ENCODE results near the gene AOAH. TPM values are rescaled to one million over a fixed set of nuclear protein-coding genes. Genes with fewer than 3 reads are reported as not detected.

Gene AOAH
- total RNA-seq, 4 donors from 2014 or later, result 0.93 to 20.5 (median 9.9) TPM

GRCh38 chr7:36752026-36752711 is 27.9 kb upstream of the AOAH start:
- WGBS, 2 donors (ENCODE audit: low coverage in 1 of 2), result 16 to 71% methylated on average over 1 to 2 of the region's 2 CpGs
- Histone ChIP-seq H3K9me3 (no peaks in the 10 kb centered on the region), H3K27ac (no peak overlapping the region), H3K4me3 (no peak overlapping the region), H3K36me3 (no peaks in the 10 kb centered on the region), H3K4me1 (no peaks in the 10 kb centered on the region), H3K27me3 (no peaks in the 10 kb centered on the region)
- TF ChIP-seq POLR2AphosphoS5 (IDR thresholded peaks at IDR 0.05) (no peak), EP300 (IDR thresholded peaks at IDR 0.05) (no peak), POLR2A (IDR thresholded peaks at IDR 0.05) (no peak)
- TF ChIP-seq, protein P1, sequence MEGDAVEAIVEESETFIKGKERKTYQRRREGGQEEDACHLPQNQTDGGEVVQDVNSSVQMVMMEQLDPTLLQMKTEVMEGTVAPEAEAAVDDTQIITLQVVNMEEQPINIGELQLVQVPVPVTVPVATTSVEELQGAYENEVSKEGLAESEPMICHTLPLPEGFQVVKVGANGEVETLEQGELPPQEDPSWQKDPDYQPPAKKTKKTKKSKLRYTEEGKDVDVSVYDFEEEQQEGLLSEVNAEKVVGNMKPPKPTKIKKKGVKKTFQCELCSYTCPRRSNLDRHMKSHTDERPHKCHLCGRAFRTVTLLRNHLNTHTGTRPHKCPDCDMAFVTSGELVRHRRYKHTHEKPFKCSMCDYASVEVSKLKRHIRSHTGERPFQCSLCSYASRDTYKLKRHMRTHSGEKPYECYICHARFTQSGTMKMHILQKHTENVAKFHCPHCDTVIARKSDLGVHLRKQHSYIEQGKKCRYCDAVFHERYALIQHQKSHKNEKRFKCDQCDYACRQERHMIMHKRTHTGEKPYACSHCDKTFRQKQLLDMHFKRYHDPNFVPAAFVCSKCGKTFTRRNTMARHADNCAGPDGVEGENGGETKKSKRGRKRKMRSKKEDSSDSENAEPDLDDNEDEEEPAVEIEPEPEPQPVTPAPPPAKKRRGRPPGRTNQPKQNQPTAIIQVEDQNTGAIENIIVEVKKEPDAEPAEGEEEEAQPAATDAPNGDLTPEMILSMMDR (IDR thresholded peaks at IDR 0.05), result no peak
- no peak for ATAC-seq

- WGBS, 2 donors (ENCODE audit: low coverage in 1 of 2), result 87 to 88% methylated on average over 4 to 5 of the region's 5 CpGs
- Histone ChIP-seq H3K4me1 (no peaks in the 10 kb centered on the region), H3K36me3 (no peaks in the 10 kb centered on the region), H3K27ac (no peak overlapping the region), H3K9me3 (no peaks in the 10 kb centered on the region), H3K27me3 (no peaks in the 10 kb centered on the region), H3K4me3 (no peak overlapping the region)
- no peak for TF ChIP-seq POLR2AphosphoS5 (IDR thresholded peaks at IDR 0.05)
- TF ChIP-seq POLR2A (IDR thresholded peaks at IDR 0.05), result no peak
- TF ChIP-seq EP300 (IDR thresholded peaks at IDR 0.05), result no peak
- no peak for ATAC-seq
These were observed 26.2 kb upstream of the AOAH start for GRCh38 chr7:36750451-36750850.

GRCh38 chr7:36749282-36749960 is 25.1 kb upstream of the AOAH start:
- H3K27me3 ChIP-seq, result no peaks in the 10 kb centered on the region
- 68 to 78% methylated on average over 2 of the region's 2 CpGs for WGBS, 2 donors (ENCODE audit: low coverage in 1 of 2)
- TF ChIP-seq POLR2AphosphoS5 (IDR thresholded peaks at IDR 0.05) (no peak), POLR2A (IDR thresholded peaks at IDR 0.05) (no peak), EP300 (IDR thresholded peaks at IDR 0.05) (no peak)
- TF ChIP-seq, protein P1 (IDR thresholded peaks at IDR 0.05), result no peak
- H3K36me3 ChIP-seq, result no peaks in the 10 kb centered on the region
- no peak for ATAC-seq
- H3K27ac ChIP-seq, result no peak overlapping the region
- H3K4me3 ChIP-seq, result no peak overlapping the region
- no peaks in the 10 kb centered on the region for H3K4me1 ChIP-seq
- no peaks in the 10 kb centered on the region for H3K9me3 ChIP-seq

DNA sequence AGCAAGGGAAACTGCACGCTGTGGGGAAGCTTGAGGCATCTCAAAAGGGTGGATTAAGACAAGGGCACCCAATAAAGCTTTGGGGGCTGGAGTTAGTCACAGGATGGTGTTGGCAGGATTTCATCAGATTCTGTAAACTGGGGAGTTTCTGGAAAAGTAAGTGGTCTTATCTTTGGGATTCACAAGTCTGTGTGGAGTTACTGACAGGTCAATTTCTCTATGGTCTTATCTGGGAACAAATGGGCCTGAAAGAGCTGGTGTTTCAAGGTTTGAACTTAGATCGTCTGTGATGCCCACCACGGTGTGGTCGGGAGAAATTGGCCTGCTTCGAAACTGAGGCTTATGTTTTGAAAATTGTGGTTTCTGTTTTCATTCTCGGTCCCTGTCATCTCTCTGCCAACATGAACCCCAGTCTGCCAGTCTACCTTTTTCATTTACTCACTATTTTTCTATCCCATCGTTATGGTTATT is 23.8 kb upstream of the AOAH start:
- H3K27me3 ChIP-seq, result no peaks in the 10 kb centered on the region
- H3K4me1 ChIP-seq, result no peaks in the 10 kb centered on the region
- TF ChIP-seq, protein P1 (IDR thresholded peaks at IDR 0.05), result no peak
- TF ChIP-seq EP300 (IDR thresholded peaks at IDR 0.05), result no peak
- TF ChIP-seq POLR2A (IDR thresholded peaks at IDR 0.05), result no peak
- no peak for TF ChIP-seq POLR2AphosphoS5 (IDR thresholded peaks at IDR 0.05)
- H3K36me3 ChIP-seq, result no peaks in the 10 kb centered on the region
- H3K4me3 ChIP-seq, result no peak overlapping the region
- no peaks in the 10 kb centered on the region for H3K9me3 ChIP-seq
- no peak overlapping the region for H3K27ac ChIP-seq
- no peak for ATAC-seq
- 76 to 89% methylated on average over 7 of the region's 7 CpGs for WGBS, 2 donors (ENCODE audit: low coverage in 1 of 2)

- ATAC-seq, result no peak
- Histone ChIP-seq H3K27me3 (no peaks in the 10 kb centered on the region), H3K27ac (no peak overlapping the region), H3K36me3 (no peaks in the 10 kb centered on the region), H3K4me1 (no peaks in the 10 kb centered on the region), H3K9me3 (no peaks in the 10 kb centered on the region), H3K4me3 (no peak overlapping the region)
- 78 to 81% methylated on average over 3 to 4 of the region's 4 CpGs for WGBS, 2 donors (ENCODE audit: low coverage in 1 of 2)
- TF ChIP-seq POLR2A (IDR thresholded peaks at IDR 0.05), result no peak
- peak; percentile 52 for TF ChIP-seq POLR2AphosphoS5 (IDR thresholded peaks at IDR 0.05)
These were observed 23.2 kb upstream of the AOAH start for GRCh38 chr7:36747280-36748016.
